GM12892 (cell line): Measurements from ENCODE around the gene DNER.
A peak's percentile ranks its signal among the peaks of the same experiment; 100 is the strongest.

Source experiments
- DNase-seq: peaks from one replicate; pipeline ENCODE4 v3.0.0; 2011; ENCODE audit not compliant: insufficient read length
- FAIRE-seq: peaks from 2 replicates; lab custom pipeline; 2011; peaks lifted over from hg19 to GRCh38; lab: Jason Lieb, UNC
- POLR2A ChIP-seq: IDR thresholded peaks from 2 replicates; pipeline ENCODE4 v1.6.1; 2011; ENCODE audit warnings: low read depth, low read length, control low read depth
- POLR2AphosphoS5 ChIP-seq: IDR thresholded peaks from 2 replicates; pipeline ENCODE4 v1.6.1; 2011; ENCODE audit warnings: low read depth, low read length, control low read depth
- TAF1 ChIP-seq: IDR thresholded peaks from 2 replicates; pipeline ENCODE4 v1.6.1; 2011; ENCODE audit warnings: low read depth, mild to moderate bottlenecking, control low read depth, low read length, borderline replicate concordance

Gene DNER

DNA sequence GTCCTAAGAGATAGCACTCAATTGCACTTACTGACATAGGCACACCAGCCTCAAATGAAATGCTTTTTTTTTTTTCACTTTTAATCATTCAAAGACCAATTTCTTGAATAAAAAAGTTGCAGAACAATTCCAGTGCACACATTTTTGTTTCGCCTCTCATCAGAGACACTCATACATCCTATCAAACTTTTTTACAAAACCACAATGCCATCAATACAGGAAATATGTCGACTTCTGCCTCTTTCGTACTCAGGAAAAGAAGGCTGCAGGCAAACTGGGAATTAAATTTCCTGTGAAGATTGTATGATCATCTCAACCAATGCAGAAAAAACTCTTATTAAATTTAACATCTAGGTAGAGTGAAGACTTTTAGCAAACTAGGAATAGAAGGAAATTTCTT, 112.4 kb downstream of the DNER start:
- no peak for FAIRE-seq
- no peak for TF ChIP-seq POLR2AphosphoS5
- no peak for TF ChIP-seq TAF1
- no peak for TF ChIP-seq POLR2A
- no peak for DNase-seq

GRCh38 chr2:229601396-229601795, 113.0 kb downstream of the DNER start:
- FAIRE-seq: no peak

GRCh38 chr2:229598227-229598626, 116.1 kb downstream of the DNER start:
- no peak for FAIRE-seq
- no peak for DNase-seq
- TF ChIP-seq POLR2A: no peak
- TF ChIP-seq TAF1: no peak
- TF ChIP-seq POLR2AphosphoS5: no peak

More at GRCh38 chr2:229601396-229601795, 113.0 kb downstream of the DNER start:
- no peak for DNase-seq
- no peak for TF ChIP-seq POLR2AphosphoS5
- no peak for TF ChIP-seq TAF1
- TF ChIP-seq POLR2A: no peak

GRCh38 chr2:229596796-229597195, 117.6 kb downstream of the DNER start:
- FAIRE-seq (no peak), DNase-seq (no peak)
- TF ChIP-seq TAF1: no peak
- no peak for TF ChIP-seq POLR2A
- TF ChIP-seq POLR2AphosphoS5: no peak

- no peak for DNase-seq
Observed at GRCh38 chr2:229591611-229592010, 122.7 kb downstream of the DNER start.

DNA sequence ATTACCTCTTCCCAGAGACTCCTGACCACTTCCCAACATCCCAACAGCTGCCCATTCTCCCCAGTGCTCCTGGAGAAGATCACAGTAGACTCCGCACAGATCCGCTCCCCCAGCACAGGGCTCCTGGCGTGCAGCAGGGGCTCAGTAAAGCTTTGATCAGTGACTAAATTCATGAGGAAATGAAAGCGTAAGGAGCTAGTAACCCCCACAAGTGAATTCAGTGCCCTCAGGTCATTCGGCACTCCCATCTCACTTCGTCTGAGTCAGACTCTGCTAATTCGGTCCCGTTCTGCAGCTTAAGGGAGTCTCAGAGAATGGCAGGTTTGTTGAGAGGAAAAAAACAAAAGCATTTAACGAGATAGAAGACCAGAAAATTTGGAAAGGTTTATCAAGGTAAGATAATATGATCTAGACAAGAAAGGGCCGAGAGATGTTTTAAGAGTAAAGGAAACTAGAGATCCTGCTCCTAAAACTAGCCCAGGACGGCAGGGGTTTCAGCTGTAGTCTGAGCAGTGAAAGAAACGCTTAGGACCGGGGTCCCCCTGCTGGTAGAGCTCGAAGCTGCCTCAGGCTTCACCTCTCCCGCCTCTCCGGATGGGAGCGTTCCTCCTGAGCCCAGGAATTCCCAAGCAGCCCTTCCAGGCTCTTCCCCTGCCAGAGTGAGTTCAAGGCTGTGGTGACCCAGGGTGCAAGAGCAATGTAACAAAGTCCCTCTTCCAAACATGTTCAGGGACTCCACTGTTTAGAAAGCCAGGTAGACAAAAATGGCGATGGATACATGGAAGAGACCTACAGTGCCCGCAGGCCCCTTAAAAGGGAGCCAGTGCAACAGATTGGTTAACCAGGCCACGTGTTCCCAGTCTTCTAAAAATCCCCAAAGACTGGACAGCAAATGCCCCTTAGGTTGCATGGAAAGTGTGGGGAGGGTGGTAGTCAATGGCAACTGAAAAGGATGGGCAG, 127.3 kb downstream of the DNER start:
- TF ChIP-seq POLR2A: no peak
- TF ChIP-seq TAF1: no peak
- no peak for TF ChIP-seq POLR2AphosphoS5
- DNase-seq (peak; percentile 35), FAIRE-seq (no peak)

More at GRCh38 chr2:229591611-229592010, 122.7 kb downstream of the DNER start:
- no peak for FAIRE-seq
- TF ChIP-seq POLR2AphosphoS5 (no peak), POLR2A (no peak), TAF1 (no peak)

DNA sequence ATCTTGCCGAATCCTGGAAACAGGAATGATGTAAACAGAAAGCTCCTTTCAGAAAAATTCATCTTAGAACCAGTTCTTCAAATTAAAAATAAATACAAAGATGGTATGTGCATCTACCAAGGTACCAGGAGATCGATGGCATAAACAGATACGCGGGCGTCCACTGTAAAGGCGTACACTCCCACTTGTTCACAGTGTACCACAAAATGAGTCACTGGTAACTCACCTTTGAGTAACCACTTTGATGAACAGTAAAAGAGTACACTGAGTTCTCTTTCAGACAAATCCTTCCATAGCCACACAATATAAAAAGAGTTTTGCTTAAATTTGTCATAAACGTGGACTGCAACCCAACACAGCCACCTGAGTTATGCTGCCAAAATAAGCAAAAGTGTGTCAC, 128.3 kb downstream of the DNER start:
- FAIRE-seq (no peak), DNase-seq (no peak)
- no peak for TF ChIP-seq POLR2A
- TF ChIP-seq POLR2AphosphoS5: no peak
- no peak for TF ChIP-seq TAF1

- FAIRE-seq (no peak), DNase-seq (no peak)
- no peak for TF ChIP-seq POLR2A
- TF ChIP-seq POLR2AphosphoS5: no peak
- no peak for TF ChIP-seq TAF1
Observed at GRCh38 chr2:229582151-229582550, 132.2 kb downstream of the DNER start.

GRCh38 chr2:229578052-229578846, 136.1 kb downstream of the DNER start:
- FAIRE-seq (no peak), DNase-seq (no peak)
- no peak for TF ChIP-seq POLR2A
- no peak for TF ChIP-seq TAF1
- TF ChIP-seq POLR2AphosphoS5: no peak

GRCh38 chr2:229575569-229576315, 138.6 kb downstream of the DNER start:
- no peak for FAIRE-seq
- TF ChIP-seq POLR2AphosphoS5 (no peak), POLR2A (no peak), TAF1 (no peak)
- DNase-seq: no peak
